GOT3 (cell line): ENCODE data around the gene SGSM2.

Source experiments
- DNase-seq: peaks from one replicate; lab custom pipeline; 2025; ENCODE audit warnings: mixed read lengths; lab: John Stamatoyannopoulos, UW

SGSM2 gene

GRCh38 chr17:2399572-2400473, 62.5 kb downstream of the SGSM2 start:
- DNase-seq = peak; percentile 89

DNA sequence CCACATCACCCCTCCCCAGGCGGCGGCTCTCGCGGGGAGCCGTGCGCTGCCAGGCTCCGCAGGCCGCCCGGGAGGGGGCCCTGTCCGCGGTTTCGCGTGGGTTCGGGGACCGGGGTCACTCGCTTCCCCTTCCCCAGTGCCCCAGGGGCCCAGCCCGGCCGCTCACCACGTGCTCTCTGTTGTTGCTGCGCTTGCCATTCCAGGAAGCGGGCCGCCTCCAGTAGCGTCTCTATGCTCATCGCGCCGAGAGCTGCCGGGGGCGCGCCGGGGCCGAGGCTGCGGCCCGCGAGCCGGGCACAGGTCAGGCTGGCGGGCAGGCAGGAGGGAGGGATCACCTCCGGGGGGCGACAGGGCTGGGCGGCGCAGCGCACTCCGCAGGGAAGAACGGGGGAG, 63.2 kb downstream of the SGSM2 start:
- no peak for DNase-seq

DNA sequence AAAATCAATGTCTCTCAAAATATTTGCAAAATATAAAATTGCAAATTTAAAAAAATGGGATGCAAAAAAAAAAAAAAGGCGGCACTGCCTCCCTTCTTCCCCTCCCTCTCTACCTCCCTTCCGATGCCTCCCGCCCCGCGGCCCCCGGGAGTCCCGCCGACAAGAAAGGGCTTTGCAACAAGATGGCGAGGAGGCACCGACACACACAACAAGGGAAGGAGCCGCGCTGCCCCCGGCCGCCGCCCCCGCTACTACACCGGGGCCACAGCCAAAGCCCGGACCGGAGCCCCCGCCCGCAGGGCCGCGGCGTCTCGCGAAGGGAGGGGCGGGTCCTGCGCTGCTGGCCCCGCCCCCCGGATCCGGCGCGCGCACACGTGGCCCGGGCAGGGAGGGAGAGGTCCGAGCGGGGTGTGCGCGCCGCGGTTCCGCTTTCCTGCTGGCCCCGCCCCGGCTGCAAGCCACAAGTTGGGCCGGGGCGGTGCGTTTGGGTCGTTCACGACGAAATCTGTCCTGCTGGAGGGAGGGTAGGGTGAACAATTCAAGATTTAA, 63.6 kb downstream of the SGSM2 start, which contains the start of gene MNT:
Gene MNT (minus strand): TSS at position 184 of the 549 bp plus-strand sequence. CDS start 348 bp downstream, outside the sequence.
- DNase-seq = peak; percentile 96

- peak; percentile 99 for DNase-seq
These were observed 64.3 kb downstream of the SGSM2 start for GRCh38 chr17:2401426-2402221.

GRCh38 chr17:2402544-2402943, 65.2 kb downstream of the SGSM2 start:
- DNase-seq = no peak

GRCh38 chr17:2403044-2403443, 65.7 kb downstream of the SGSM2 start:
- DNase-seq = no peak

- peak; percentile 29 for DNase-seq
These were observed 68.1 kb downstream of the SGSM2 start for GRCh38 chr17:2405247-2405926.

DNA sequence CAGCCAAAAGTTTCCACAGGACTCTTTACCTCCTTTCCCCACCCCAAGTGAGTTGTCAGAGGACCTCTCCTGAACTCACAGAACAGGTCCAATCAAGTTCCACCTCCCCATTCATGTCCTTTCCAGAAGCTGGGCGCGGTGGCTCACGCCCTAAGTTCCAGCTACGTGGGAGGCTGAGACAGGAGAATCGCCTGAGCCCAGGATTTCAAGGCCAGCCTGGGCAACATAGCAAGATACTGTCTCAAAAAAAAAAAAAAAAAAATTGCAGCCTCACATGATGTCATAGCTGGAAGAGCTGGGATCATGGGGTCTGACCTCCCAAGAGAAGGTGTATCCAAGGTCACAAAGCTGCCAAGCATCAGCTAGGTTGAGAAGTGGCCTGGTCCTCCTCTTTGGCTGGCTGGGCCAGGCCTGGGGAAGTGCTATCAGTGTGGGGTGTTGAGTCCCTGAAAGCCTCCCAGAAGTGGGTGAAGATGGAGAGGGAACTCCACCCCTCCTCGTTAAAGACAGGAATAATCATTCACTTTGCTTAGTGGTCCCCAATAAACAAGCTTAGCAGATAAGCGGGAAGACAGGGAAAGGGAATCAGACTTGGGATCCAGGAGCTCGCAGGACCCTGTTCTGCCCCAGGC, 69.1 kb downstream of the SGSM2 start:
- no peak for DNase-seq

- peak; percentile 54 for DNase-seq
These were observed 69.8 kb downstream of the SGSM2 start for GRCh38 chr17:2406903-2407790.

- DNase-seq = no peak
These were observed 73.7 kb downstream of the SGSM2 start for GRCh38 chr17:2410951-2411350.

GRCh38 chr17:2412561-2413021, 75.3 kb downstream of the SGSM2 start:
- DNase-seq = no peak

GRCh38 chr17:2414446-2415064, 77.3 kb downstream of the SGSM2 start:
- DNase-seq = no peak

- DNase-seq = no peak
These were observed 77.8 kb downstream of the SGSM2 start for GRCh38 chr17:2415081-2415480.

GRCh38 chr17:2416010-2416734, 78.9 kb downstream of the SGSM2 start:
- peak; percentile 70 for DNase-seq

DNA sequence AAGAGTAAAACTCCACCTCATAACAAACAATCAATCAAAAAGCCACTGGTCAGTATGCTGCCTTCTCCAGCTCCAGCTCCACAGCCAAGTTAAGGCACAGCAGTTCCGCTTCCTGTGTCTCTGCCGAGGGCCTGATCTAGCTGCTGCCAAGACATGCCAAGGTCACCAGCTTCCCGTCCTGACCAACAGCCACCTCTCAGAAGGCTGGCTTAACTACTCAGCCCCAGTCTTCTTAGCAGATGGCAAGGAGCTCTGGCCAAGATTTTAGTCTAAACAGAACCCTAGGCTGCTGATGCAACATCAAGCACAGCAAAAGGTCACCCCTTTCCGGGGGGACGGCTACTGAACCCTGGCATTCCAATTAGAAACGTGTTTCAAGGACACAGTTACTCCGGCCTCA, 81.3 kb downstream of the SGSM2 start:
- no peak for DNase-seq

DNA sequence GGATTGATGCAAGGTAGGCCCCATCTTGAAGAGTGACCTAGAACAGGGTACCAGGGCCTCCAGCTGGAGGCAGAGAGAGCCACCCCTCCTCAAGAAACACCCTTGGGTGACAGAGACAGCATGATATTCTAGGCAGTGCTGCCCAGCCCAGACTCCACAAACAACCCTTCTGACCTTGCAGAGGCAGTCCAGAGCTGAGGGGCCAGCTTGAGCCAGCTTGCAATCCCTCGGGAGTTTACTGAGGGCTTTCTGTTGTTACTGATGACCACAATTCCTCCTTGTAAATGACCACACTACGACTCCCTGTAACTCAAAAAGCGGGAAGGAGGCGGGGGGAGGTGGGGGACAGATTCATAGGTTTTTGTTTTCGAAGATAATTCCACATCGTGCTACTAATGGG, 82.2 kb downstream of the SGSM2 start:
- no peak for DNase-seq

DNA sequence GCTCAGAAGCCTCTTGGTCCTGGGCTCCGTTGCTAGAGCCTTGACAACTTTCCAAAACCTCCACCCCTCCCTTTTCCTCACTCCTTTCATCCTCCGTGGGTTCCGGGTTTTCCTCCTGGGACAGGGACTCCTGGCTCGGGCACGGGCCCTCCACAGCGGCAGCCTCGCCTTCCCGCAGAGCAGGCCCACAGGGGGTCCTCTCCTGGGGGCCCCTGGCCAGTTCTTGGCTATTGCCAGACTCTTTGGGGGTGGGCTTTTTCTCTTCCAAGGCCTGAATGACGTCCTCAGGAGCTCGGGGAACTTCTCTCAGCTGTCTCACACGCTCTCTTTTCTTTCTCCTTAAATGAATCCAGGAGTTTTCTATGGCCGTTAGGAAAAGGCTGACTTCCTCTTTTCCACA, 82.9 kb downstream of the SGSM2 start:
- no peak for DNase-seq

- DNase-seq = no peak
These were observed 84.2 kb downstream of the SGSM2 start for GRCh38 chr17:2421315-2422147.
